ENCODE measurements around the gene DRP2.

DRP2 gene

DNA sequence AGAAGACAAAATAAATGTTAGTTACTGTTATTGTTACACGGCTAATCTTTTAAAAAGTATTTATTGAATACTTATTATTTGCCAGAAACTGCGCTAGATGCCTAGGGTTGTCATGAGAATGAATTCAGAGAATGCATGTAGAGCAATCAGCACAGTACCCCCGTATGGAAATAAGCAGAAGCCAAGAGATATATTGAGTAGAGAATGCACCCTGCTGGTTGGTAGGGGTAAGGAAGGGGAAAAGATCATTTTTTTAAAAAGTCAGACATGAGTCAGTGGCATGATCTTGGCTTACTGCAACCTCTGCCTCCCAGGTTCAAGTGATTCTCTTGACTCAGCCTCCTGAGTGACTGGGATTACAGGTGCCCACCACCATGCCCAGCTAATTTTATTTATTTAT, 13.1 kb upstream of the DRP2 start:
- Histone ChIP-seq H3K27ac (ENCODE audit: low read length) (no peak overlapping the region), H3K27me3 (ENCODE audit: control insufficient read depth in 1 of 2, insufficient read depth in 2 of 2, low read length in 2 of 2) (peaks cover 0 to 1% of the 10 kb centered on the region in 2 donors), H3K4me1 (ENCODE audit: control insufficient read depth, insufficient read depth, low read length) (no peaks in the 10 kb centered on the region), H3K9ac (ENCODE audit: low read length in 2 of 2) (no peak overlapping the region), H3K9me3 (ENCODE audit: control insufficient read depth in 2 of 2, low read length in 2 of 2) (no peaks in the 10 kb centered on the region), H3K4me3 (ENCODE audit: low read length in 2 of 2) (no peak overlapping the region), H3K36me3 (ENCODE audit: control insufficient read depth in 2 of 2, insufficient read depth in 2 of 2, low read length in 2 of 2) (no peaks in the 10 kb centered on the region)

DNA sequence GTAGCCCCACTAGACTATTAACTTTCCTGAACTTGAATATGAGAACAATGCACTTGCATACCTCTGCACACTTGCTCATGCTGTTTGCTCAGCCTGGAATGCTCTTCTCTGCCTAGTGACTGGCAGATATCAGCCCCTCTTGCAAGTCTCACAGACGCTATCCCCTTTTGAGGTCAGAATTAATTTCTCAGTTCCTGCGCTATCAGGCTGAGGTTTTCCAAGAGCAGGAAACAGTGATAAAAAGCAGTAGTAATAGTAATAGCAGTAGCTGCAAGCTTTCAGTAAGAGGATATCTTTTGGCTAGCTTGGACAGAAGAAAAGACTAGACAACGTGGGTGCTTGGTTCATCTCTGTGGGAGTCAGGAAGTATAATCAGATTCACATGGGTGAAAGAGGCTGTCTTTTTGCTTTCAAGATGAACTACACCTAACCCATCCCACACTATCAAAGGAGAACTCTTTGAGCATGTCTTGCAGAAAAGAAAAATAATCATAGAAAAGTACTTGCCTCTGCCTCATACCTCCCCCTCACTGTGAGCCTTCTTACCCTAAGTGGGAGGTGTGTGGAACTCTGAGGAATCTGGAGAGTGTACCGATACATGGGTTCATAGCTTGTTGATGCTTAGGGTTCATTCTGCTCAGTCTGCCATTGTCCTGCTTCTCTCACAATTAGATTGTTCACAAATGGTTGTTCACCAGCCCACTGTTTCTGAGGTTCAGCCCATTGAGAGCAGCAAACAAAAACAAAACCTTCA, 11.3 kb upstream of the DRP2 start:
- H3K27ac ChIP-seq (ENCODE audit: low read length): no peak overlapping the region
- H3K4me1 ChIP-seq (ENCODE audit: control insufficient read depth, insufficient read depth, low read length): no peaks in the 10 kb centered on the region
- peaks cover 0 to 2% of the 10 kb centered on the region in 2 donors for H3K27me3 ChIP-seq (ENCODE audit: control insufficient read depth in 1 of 2, insufficient read depth in 2 of 2, low read length in 2 of 2)
- no peak overlapping the region for H3K4me3 ChIP-seq (ENCODE audit: low read length in 2 of 2)
- H3K36me3 ChIP-seq (ENCODE audit: control insufficient read depth in 2 of 2, insufficient read depth in 2 of 2, low read length in 2 of 2): no peaks in the 10 kb centered on the region
- no peaks in the 10 kb centered on the region for H3K9me3 ChIP-seq (ENCODE audit: control insufficient read depth in 2 of 2, low read length in 2 of 2)
- H3K9ac ChIP-seq (ENCODE audit: low read length in 2 of 2): no peak overlapping the region

DNA sequence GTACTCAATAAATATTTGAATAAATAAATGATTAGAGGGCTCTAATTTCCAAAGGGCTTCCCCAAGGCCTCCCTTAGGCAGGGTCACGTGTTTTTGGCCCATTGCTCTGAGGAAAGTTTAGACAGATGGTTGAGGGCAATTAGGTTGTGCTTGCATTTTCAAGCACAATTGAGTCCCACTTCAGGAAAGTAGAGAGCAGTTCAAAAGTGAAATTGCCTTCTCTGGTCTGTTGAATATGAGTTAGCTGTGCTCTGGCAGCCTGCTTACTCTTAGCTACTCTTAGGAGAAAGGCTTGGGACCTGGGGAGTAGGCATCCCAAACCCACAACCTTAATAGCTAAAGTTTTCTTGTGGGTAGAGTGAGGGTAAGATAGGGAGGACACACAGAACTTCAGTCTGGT, 9.0 kb upstream of the DRP2 start:
- Histone ChIP-seq H3K9ac (ENCODE audit: low read length in 2 of 2) (no peak overlapping the region), H3K4me3 (ENCODE audit: low read length in 2 of 2) (no peak overlapping the region), H3K36me3 (ENCODE audit: control insufficient read depth in 2 of 2, insufficient read depth in 2 of 2, low read length in 2 of 2) (no peaks in the 10 kb centered on the region), H3K27ac (ENCODE audit: low read length) (no peak overlapping the region), H3K27me3 (ENCODE audit: control insufficient read depth in 1 of 2, insufficient read depth in 2 of 2, low read length in 2 of 2) (peaks cover 0 to 2% of the 10 kb centered on the region in 2 donors), H3K9me3 (ENCODE audit: control insufficient read depth in 2 of 2, low read length in 2 of 2) (no peaks in the 10 kb centered on the region), H3K4me1 (ENCODE audit: control insufficient read depth, insufficient read depth, low read length) (no peaks in the 10 kb centered on the region)

DNA sequence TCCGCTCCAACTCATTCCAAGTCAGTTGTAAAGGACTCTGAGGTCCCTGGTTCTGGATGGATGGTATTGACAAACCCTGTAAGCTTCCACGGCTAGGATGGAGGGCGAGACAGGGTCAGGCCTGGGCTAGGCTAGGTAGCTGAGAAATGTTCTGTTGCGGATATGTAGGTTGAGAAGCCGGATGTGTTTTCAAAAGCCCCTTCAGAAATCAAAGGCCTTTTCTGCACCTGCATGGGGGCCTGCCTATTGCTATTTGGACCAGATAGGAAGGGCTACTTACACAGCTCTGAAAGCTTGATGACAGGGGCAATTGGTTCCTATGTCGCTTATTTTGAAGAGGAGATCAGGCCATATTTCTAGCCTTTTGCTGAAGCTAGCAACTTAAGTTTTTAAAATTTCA, 1.9 kb upstream of the DRP2 start:
- H3K9me3 ChIP-seq (ENCODE audit: control insufficient read depth in 2 of 2, low read length in 2 of 2): no peaks in the 10 kb centered on the region
- H3K9ac ChIP-seq (ENCODE audit: low read length in 2 of 2): no peak overlapping the region
- no peaks in the 10 kb centered on the region for H3K36me3 ChIP-seq (ENCODE audit: control insufficient read depth in 2 of 2, insufficient read depth in 2 of 2, low read length in 2 of 2)
- peaks cover 0 to 3% of the 10 kb centered on the region in 2 donors for H3K27me3 ChIP-seq (ENCODE audit: control insufficient read depth in 1 of 2, insufficient read depth in 2 of 2, low read length in 2 of 2)
- H3K27ac ChIP-seq (ENCODE audit: low read length): no peak overlapping the region
- H3K4me1 ChIP-seq (ENCODE audit: control insufficient read depth, insufficient read depth, low read length): peaks cover 3% of the 10 kb centered on the region
- H3K4me3 ChIP-seq (ENCODE audit: low read length in 2 of 2): no peak overlapping the region

DNA sequence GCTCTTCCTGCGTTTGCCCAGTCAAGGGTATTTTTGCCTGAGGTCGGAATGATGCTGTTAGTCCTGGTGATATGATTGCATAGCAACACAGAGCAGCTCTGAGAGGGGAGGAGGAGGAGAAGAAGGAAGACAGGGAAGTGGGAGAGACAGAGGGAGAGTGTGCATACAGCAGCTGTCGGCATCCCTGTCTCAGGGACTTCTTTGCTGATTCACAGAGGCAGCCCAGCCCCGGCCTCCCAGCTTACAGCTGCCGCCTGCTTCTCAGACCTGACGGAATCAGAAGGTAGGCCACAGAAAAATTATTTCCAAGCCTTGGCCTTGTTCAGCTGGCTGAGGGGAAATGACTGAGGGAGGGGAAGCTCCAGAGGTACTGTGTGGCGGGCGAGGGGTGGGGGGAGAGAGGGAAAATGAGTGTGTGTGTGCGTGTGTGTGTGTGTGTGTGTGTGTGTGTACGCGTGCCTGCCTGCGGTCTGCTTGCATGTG, 319 bp downstream of the DRP2 start:
- Histone ChIP-seq H3K27ac (ENCODE audit: low read length) (no peak overlapping the region), H3K4me3 (ENCODE audit: low read length in 2 of 2) (peak overlapping the region in 1 of 2 donors; percentile 44)

DNA sequence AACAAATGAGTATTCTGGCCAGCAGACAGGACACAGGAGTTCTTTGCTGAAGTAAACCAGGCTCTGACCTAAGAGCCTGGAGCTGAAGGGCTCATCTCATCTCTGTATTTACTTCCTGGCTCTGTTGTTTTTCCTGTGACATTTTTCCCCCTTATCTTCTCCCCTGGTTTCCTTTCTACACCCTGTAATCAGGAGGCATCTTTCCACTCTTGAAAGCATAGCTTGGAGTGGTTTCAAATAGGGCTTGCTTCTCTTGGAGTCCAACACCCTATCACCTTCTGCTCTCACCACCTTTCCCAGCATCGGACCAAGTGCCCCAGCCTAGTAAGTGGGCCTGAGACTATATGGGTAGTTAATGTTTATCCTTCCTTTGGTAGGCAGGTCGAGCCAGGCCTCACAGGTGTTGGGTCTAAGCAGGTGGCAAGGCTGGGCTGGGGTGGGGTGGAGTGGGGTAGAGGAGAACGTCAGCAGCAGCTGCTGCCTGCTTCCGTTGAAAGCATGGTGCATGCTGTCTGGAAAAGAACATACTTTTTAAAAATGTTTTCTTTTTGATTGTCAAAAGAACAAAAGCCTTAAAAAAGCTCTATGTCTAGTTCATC, 1.2 kb downstream of the DRP2 start:
- Histone ChIP-seq H3K27ac (ENCODE audit: low read length) (no peak overlapping the region), H3K9me3 (ENCODE audit: control insufficient read depth in 2 of 2, low read length in 2 of 2) (no peaks in the 10 kb centered on the region), H3K4me3 (ENCODE audit: low read length in 2 of 2) (peak overlapping the region in 1 of 2 donors; percentile 8), H3K36me3 (ENCODE audit: control insufficient read depth in 2 of 2, insufficient read depth in 2 of 2, low read length in 2 of 2) (no peaks in the 10 kb centered on the region), H3K9ac (ENCODE audit: low read length in 2 of 2) (no peak overlapping the region), H3K4me1 (ENCODE audit: control insufficient read depth, insufficient read depth, low read length) (peaks cover 3% of the 10 kb centered on the region), H3K27me3 (ENCODE audit: control insufficient read depth in 1 of 2, insufficient read depth in 2 of 2, low read length in 2 of 2) (peaks cover 0 to 5% of the 10 kb centered on the region in 2 donors)

More for the DNA sequence above, 319 bp downstream of the DRP2 start:
- peak overlapping the region in 1 of 2 donors; percentile 38 for H3K9ac ChIP-seq (ENCODE audit: low read length in 2 of 2)
- no peaks in the 10 kb centered on the region for H3K36me3 ChIP-seq (ENCODE audit: control insufficient read depth in 2 of 2, insufficient read depth in 2 of 2, low read length in 2 of 2)
- H3K9me3 ChIP-seq (ENCODE audit: control insufficient read depth in 2 of 2, low read length in 2 of 2): no peaks in the 10 kb centered on the region
- H3K27me3 ChIP-seq (ENCODE audit: control insufficient read depth in 1 of 2, insufficient read depth in 2 of 2, low read length in 2 of 2): peaks cover 0 to 3% of the 10 kb centered on the region in 2 donors
- H3K4me1 ChIP-seq (ENCODE audit: control insufficient read depth, insufficient read depth, low read length): peaks cover 3% of the 10 kb centered on the region

DNA sequence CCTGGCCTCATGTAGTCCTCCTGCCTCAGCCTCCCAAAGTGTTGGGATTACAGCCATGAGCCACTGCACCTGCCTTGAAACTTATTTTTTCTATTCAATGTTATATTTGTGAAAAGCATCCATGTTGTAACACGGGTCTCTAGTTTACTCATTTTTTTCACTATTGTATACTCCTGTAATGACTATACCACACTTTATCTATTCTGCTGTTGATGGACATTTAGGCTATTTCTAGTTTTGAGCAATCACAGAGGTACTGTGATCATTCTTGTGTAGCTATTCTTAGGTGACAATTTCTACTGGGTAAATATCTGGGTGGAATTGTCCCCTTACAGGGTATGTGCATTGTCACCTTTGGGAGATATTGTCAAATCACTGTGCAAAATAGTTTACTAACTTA, 3.6 kb downstream of the DRP2 start:
- Histone ChIP-seq H3K9ac (ENCODE audit: low read length in 2 of 2) (no peak overlapping the region), H3K27me3 (ENCODE audit: control insufficient read depth in 1 of 2, insufficient read depth in 2 of 2, low read length in 2 of 2) (peaks cover 0 to 5% of the 10 kb centered on the region in 2 donors), H3K4me1 (ENCODE audit: control insufficient read depth, insufficient read depth, low read length) (peaks cover 3% of the 10 kb centered on the region), H3K9me3 (ENCODE audit: control insufficient read depth in 2 of 2, low read length in 2 of 2) (no peaks in the 10 kb centered on the region), H3K4me3 (ENCODE audit: low read length in 2 of 2) (no peak overlapping the region), H3K27ac (ENCODE audit: low read length) (no peak overlapping the region), H3K36me3 (ENCODE audit: control insufficient read depth in 2 of 2, insufficient read depth in 2 of 2, low read length in 2 of 2) (no peaks in the 10 kb centered on the region)

DNA sequence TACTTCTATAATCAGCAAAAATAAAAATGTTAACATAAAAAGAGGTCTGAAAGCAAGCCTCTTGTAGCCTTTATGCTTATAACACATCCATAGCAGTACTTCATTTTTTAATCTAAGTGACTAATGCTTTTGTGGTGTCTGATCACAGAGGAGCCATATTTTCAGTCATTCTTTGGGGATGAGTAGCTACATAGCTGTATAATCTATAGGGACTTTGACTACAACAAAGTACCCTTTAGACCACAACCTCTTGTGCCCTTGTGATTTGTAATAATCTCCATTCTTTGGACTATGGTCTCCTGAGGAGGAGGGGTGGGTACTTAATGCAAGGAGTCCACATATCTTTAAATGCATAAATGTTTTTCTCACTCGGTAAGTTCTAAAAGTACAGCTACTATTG, 9.6 kb downstream of the DRP2 start:
- Histone ChIP-seq H3K9me3 (ENCODE audit: control insufficient read depth in 2 of 2, low read length in 2 of 2) (no peaks in the 10 kb centered on the region), H3K4me1 (ENCODE audit: control insufficient read depth, insufficient read depth, low read length) (no peaks in the 10 kb centered on the region), H3K9ac (ENCODE audit: low read length in 2 of 2) (no peak overlapping the region), H3K4me3 (ENCODE audit: low read length in 2 of 2) (no peak overlapping the region), H3K27me3 (ENCODE audit: control insufficient read depth in 1 of 2, insufficient read depth in 2 of 2, low read length in 2 of 2) (peaks cover 0 to 12% of the 10 kb centered on the region in 2 donors), H3K27ac (ENCODE audit: low read length) (no peak overlapping the region), H3K36me3 (ENCODE audit: control insufficient read depth in 2 of 2, insufficient read depth in 2 of 2, low read length in 2 of 2) (no peaks in the 10 kb centered on the region)

DNA sequence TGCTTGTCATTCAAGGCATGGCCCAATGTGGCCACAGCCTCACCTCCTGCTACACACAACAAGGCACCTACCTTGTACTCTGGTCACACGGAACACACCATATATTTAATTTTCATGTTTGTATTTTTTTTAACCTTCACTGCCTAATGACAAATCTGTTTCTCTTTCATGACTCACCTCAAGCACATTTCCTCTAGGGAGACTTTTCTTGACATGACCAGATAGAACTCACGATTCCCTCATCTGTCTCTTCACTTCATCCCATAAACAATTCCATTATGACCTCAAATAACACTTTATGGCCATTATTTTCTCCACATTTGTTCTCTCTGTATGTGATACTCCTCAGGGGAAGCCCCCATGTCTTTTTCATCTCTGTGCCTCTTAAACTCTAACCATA, 11.1 kb downstream of the DRP2 start:
- H3K27ac ChIP-seq (ENCODE audit: low read length): no peak overlapping the region
- no peaks in the 10 kb centered on the region for H3K4me1 ChIP-seq (ENCODE audit: control insufficient read depth, insufficient read depth, low read length)
- peaks cover 0 to 12% of the 10 kb centered on the region in 2 donors for H3K27me3 ChIP-seq (ENCODE audit: control insufficient read depth in 1 of 2, insufficient read depth in 2 of 2, low read length in 2 of 2)

DNA sequence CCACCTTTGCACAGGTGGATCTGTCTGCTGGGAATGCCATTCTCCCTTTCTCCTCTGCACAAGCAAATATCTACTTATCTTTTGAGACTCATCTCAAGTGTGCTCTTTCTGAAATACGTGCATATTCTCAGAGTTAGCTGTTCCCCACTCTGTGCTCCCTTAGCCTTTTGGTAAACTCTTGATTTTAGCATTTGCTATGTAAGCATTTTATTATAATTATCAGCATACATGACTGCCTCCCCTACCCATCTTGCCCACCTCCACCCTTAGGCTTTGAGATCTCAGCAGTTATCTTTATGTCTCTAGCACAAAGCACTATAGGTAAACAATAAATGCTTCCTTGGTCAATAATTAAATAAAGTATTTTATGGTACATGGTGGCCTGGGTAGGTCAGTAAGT, 11.5 kb downstream of the DRP2 start:
- no peak overlapping the region for H3K4me3 ChIP-seq (ENCODE audit: low read length in 2 of 2)
- peaks cover 0 to 12% of the 10 kb centered on the region in 2 donors for H3K27me3 ChIP-seq (ENCODE audit: control insufficient read depth in 1 of 2, insufficient read depth in 2 of 2, low read length in 2 of 2)
- no peak overlapping the region for H3K9ac ChIP-seq (ENCODE audit: low read length in 2 of 2)
- H3K36me3 ChIP-seq (ENCODE audit: control insufficient read depth in 2 of 2, insufficient read depth in 2 of 2, low read length in 2 of 2): no peaks in the 10 kb centered on the region
- no peaks in the 10 kb centered on the region for H3K9me3 ChIP-seq (ENCODE audit: control insufficient read depth in 2 of 2, low read length in 2 of 2)
- H3K4me1 ChIP-seq (ENCODE audit: control insufficient read depth, insufficient read depth, low read length): no peaks in the 10 kb centered on the region
- no peak overlapping the region for H3K27ac ChIP-seq (ENCODE audit: low read length)

More for the DNA sequence above, 11.1 kb downstream of the DRP2 start:
- Histone ChIP-seq H3K9ac (ENCODE audit: low read length in 2 of 2) (no peak overlapping the region), H3K9me3 (ENCODE audit: control insufficient read depth in 2 of 2, low read length in 2 of 2) (no peaks in the 10 kb centered on the region), H3K4me3 (ENCODE audit: low read length in 2 of 2) (no peak overlapping the region), H3K36me3 (ENCODE audit: control insufficient read depth in 2 of 2, insufficient read depth in 2 of 2, low read length in 2 of 2) (no peaks in the 10 kb centered on the region)

DNA sequence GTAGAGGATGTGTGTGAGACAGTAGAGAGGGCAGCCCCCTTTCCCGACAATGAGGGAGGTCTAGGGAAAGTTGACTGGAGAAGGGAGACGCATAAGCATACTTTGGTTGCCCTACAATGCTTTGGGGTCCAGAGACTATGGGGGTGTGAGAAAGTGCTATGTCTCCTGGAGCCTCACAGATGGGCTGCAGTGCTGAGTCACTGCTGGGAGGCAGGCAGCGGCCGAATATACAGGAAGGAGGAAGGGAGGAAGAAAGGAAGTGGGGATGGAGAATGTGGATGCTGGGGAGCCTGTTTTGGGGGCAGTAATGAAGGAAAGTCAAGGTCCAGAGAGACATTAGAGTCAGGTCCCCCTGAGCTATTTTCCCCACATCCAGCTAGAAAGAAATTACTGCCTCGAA, 12.7 kb downstream of the DRP2 start:
- no peak overlapping the region for H3K27ac ChIP-seq (ENCODE audit: low read length)
- peaks cover 0 to 18% of the 10 kb centered on the region in 2 donors for H3K27me3 ChIP-seq (ENCODE audit: control insufficient read depth in 1 of 2, insufficient read depth in 2 of 2, low read length in 2 of 2)
- H3K4me3 ChIP-seq (ENCODE audit: low read length in 2 of 2): no peak overlapping the region
- no peaks in the 10 kb centered on the region for H3K9me3 ChIP-seq (ENCODE audit: control insufficient read depth in 2 of 2, low read length in 2 of 2)
- H3K36me3 ChIP-seq (ENCODE audit: control insufficient read depth in 2 of 2, insufficient read depth in 2 of 2, low read length in 2 of 2): no peaks in the 10 kb centered on the region
- no peaks in the 10 kb centered on the region for H3K4me1 ChIP-seq (ENCODE audit: control insufficient read depth, insufficient read depth, low read length)
- no peak overlapping the region for H3K9ac ChIP-seq (ENCODE audit: low read length in 2 of 2)
